Measurements from ENCODE around the gene MEX3D. TPM values are rescaled to one million over a fixed set of nuclear protein-coding genes. Genes with fewer than 3 reads are reported as not detected.

MEX3D gene
- total and polyA plus RNA-seq, 3 donors from 2014 or later = 45.6 to 211 (median 127) TPM

DNA sequence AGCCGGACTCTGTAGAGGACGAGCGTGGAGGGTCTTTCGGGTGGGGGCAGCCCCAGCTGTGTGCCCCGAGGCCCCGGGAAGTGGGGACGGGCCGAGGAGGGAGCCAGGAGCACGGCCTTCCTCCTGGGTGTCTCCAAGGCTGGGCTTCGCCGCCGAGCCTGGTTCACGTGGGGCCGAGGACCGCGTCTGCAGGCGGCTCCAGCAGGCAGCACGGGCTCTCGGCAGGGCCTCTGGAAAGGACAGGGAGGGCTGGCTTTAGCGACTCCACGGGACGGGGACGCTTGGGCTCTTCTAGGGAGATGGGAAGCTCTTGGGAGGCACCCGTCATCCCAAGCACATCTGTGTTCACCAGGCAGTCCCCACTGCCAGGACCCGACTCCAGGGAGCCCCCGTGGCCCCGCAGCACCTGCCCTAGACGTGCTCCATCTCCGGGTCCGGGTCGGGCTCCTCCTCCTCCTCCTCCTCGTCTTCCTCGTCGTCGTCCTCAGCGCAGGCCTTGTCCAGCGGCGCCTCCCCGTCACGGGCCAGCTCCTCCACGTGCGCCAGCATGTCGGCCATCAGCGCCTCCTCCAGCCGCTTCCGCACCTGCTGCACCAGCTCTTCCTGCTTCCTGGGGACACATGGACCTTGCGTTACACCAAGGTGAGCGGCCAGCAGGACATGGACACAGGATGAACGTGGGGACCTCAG is 9.9 kb upstream of the MEX3D start:
- Histone ChIP-seq H3K9me3 (no peaks in the 10 kb centered on the region), H3K27ac (no peak overlapping the region), H3K4me1 (no peaks in the 10 kb centered on the region), H3K36me3 (ENCODE audit: low read depth, missing control alignments) (no peaks in the 10 kb centered on the region), H3K27me3 (no peaks in the 10 kb centered on the region), H3K4me3 (no peak overlapping the region)
- TF ChIP-seq, protein P1, sequence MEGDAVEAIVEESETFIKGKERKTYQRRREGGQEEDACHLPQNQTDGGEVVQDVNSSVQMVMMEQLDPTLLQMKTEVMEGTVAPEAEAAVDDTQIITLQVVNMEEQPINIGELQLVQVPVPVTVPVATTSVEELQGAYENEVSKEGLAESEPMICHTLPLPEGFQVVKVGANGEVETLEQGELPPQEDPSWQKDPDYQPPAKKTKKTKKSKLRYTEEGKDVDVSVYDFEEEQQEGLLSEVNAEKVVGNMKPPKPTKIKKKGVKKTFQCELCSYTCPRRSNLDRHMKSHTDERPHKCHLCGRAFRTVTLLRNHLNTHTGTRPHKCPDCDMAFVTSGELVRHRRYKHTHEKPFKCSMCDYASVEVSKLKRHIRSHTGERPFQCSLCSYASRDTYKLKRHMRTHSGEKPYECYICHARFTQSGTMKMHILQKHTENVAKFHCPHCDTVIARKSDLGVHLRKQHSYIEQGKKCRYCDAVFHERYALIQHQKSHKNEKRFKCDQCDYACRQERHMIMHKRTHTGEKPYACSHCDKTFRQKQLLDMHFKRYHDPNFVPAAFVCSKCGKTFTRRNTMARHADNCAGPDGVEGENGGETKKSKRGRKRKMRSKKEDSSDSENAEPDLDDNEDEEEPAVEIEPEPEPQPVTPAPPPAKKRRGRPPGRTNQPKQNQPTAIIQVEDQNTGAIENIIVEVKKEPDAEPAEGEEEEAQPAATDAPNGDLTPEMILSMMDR (IDR thresholded peaks at IDR 0.05) = no peak
- TF ChIP-seq POLR2A (IDR thresholded peaks at IDR 0.05) = no peak
- intact Hi-C loops (cut with DNase I; ENCODE audit: low total_unique reads) = no loop called here
- DNase-seq = no peak
- 81% methylated on average over 17 to 48 of the region's 49 CpGs for WGBS, 2 donors

DNA sequence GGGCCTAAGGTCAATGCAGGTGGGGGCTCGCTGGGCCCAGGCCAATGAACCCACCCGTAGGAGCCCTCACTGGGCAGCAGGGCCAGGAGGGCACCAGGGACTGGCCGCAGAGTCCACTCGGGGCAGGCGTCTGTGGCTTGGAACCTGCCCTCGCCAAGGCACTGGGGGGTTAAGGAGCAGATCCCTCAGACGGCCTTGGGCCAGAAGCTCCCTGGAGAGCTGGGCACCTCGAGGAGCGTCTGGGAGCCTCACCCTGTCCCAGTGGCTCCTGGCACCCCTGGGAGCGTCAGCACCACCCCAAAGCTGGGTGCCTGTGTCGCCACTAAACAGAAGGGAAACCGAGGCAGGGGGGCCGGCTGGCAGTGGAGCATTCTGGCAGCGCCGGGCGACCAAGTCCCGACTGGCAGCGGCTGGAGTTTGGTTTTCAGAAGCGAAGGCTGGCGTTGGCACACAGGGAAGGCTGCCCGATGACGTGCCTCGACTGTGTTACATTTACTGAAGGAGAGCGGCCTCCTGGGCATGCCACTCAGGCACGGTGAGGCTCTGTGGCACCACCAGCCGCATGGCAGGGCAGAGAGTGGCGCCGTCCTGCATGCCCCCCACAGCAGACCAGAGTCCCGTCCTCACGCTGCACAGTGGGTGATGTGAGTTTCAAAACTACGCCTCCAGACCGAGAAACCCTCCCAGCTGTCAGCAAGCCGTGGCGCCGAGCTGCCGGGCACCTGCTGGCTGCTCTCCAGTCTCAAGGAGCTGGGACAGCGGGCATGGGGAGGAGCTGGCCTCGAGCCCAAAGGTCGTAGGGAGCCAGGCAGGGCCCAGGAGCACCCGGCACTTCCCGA is 9.2 kb upstream of the MEX3D start:
- no peak overlapping the region for H3K27ac ChIP-seq

DNA sequence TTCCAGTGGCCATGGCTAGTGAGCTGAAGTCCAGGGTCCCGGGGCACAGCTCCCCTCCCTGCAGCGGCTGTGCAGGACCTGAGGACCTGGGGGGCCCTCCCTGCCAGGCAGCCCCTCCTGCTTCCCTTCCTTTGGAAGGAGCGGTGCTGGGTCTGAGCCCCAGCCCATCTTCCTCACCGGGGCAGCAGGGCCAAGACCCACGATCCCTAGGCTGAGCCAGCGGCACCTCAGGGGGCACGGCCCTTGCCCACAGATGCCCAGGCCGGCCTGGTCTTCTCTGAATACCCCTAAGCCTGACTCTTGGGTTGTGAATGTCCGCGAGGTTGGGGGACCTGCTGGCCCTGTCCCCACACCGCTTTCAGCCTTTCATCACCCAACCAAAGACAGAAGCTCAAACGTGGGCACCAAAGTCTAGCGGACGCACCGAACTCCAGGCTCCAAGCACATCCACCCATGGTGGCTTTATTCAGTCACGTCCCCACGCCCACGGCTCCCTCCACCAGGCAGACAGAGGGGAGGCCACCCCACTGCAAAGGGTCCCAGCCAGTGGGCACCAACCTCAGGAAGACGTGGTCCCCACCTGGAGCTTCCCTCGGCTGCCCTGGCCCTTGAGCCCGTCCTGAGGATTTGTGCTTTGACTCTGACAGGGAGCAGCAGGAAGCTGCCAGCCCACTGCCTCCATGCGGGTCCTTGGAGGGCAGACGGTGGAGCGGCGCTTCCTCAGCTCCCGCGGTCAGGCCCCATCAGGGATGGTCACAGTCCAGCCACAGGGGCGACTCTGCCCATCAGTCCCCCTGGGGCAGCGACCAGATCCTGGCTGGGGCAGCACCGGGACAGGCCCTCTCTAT is 8.3 kb upstream of the MEX3D start:
- H3K4me3 ChIP-seq = no peak overlapping the region
- no peaks in the 10 kb centered on the region for H3K9me3 ChIP-seq
- WGBS, 2 donors = 86 to 91% methylated on average over 10 to 28 of the region's 30 CpGs
- H3K27ac ChIP-seq = no peak overlapping the region
- intact Hi-C loops (cut with DNase I; ENCODE audit: low total_unique reads) = no loop called here
- no peaks in the 10 kb centered on the region for H3K27me3 ChIP-seq
- TF ChIP-seq POLR2A (IDR thresholded peaks at IDR 0.05) = no peak
- TF ChIP-seq, protein P1 (IDR thresholded peaks at IDR 0.05) = no peak
- H3K4me1 ChIP-seq = no peaks in the 10 kb centered on the region
- no peak for DNase-seq
- no peaks in the 10 kb centered on the region for H3K36me3 ChIP-seq (ENCODE audit: low read depth, missing control alignments)

More for the DNA sequence above, 9.2 kb upstream of the MEX3D start:
- 85 to 99% methylated on average over 16 to 41 of the region's 41 CpGs for WGBS, 2 donors
- Histone ChIP-seq H3K27me3 (no peaks in the 10 kb centered on the region), H3K4me1 (no peaks in the 10 kb centered on the region), H3K36me3 (ENCODE audit: low read depth, missing control alignments) (no peaks in the 10 kb centered on the region), H3K9me3 (no peaks in the 10 kb centered on the region), H3K4me3 (no peak overlapping the region)
- intact Hi-C loops (cut with DNase I; ENCODE audit: low total_unique reads) = no loop called here
- no peak for TF ChIP-seq POLR2A (IDR thresholded peaks at IDR 0.05)
- TF ChIP-seq, protein P1 (IDR thresholded peaks at IDR 0.05) = no peak
- no peak for DNase-seq

DNA sequence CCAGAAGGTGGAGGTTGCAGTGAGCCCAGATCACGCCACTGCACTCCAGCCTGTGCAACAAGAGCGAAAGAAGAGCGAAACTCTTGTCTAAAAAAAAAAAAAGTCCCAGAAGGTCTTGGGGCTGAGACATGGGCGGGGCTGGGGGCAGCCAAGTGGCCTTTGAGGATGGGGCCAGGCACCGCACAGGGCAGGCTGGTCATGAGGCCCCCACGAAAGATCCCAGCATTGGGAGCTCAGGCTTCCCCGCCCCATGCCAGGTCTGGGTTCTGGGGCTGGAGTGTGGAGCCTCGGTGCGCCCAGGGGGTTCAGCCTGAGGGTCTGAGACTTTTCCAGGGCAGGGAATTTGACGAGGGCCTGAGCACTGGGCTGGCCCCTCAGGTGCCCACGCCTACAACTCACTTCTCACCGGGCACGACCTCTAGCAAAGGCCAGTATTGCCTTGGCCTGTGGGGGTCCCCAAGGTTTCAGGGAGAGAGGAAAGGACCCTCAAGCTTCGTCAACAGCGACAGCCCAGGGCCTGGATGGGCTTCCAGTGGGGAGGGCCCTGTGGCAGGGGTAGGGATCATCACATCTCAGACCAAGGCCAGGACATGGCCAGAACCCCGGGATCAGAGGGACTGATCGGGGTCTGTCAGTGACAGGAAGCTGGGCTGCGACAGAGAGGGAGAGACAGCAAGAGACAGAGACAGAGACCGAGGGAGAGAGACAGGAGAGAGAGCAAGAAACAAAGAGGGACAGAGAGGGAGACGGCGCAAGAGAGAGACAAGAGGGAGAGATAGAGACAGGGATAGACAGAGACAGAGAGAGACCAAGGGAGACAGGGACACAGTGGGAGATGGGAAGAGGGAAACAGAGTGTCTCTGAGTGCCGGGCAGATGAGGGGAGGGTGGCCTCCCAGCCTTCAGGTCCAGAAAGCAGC is 7.5 kb upstream of the MEX3D start:
- TF ChIP-seq, protein P1 (IDR thresholded peaks at IDR 0.05) = no peak
- no peak for TF ChIP-seq POLR2A (IDR thresholded peaks at IDR 0.05)
- DNase-seq = no peak
- Histone ChIP-seq H3K27me3 (no peaks in the 10 kb centered on the region), H3K27ac (no peak overlapping the region), H3K36me3 (ENCODE audit: low read depth, missing control alignments) (no peaks in the 10 kb centered on the region), H3K9me3 (no peaks in the 10 kb centered on the region), H3K4me3 (no peak overlapping the region), H3K4me1 (no peaks in the 10 kb centered on the region)
- 79 to 85% methylated on average over 22 of the region's 22 CpGs for WGBS, 2 donors
- intact Hi-C loops (cut with DNase I; ENCODE audit: low total_unique reads) = no loop called here
